Stomach (tissue), 9 donors: ENCODE data around the gene STRN4. TPM values are rescaled to one million over a fixed set of nuclear protein-coding genes. Genes with fewer than 3 reads are reported as not detected.
"Not testable (repeated sequence)": the region's sequence is repeated elsewhere in the genome, so short reads cannot be mapped to it uniquely, and the experiment has no call there.

Experiments used
- DNase-seq, 2 donors: peaks; one replicate each; pipeline versions ENCODE4 v3.0.0 to v3.0.0-alpha.2; 2013 to 2019
- H3K27ac ChIP-seq, 5 donors: fragments of 200-600 bp in 4 of 5; sonication (generic) in 4 of 5; one replicate each; pipeline ENCODE4 v1.5.1; 2013 to 2019; ENCODE audit warnings: mild to moderate bottlenecking in 1 of 5, moderate library complexity in 1 of 5
- H3K27me3 ChIP-seq, 3 donors: fragments of 200-600 bp; sonication (generic); one replicate each; pipeline ENCODE4 v1.5.1; 2017 to 2019; ENCODE audit warnings: mixed run types in 1 of 3
- H3K36me3 ChIP-seq, 4 donors: fragments of 200-600 bp; sonication (generic); 1 replicate in 3 of 4; 2 replicates in 1 of 4; pipeline ENCODE4 v1.5.1; 2016 to 2019
- H3K4me1 ChIP-seq, 4 donors: fragments of 200-600 bp; sonication (generic); one replicate each; pipeline ENCODE4 v1.5.1; 2016 to 2019
- H3K4me3 ChIP-seq, 4 donors: fragments of 200-600 bp; sonication (generic) in 3 of 4; one replicate each; pipeline ENCODE4 v1.5.1; 2016 to 2019; ENCODE audit warnings: mild to moderate bottlenecking in 1 of 4
- H3K9me3 ChIP-seq, 4 donors: fragments of 200-600 bp; sonication (generic); one replicate each; pipeline ENCODE4 v1.5.1; 2016 to 2019
- EP300 ChIP-seq: sonication (generic); formaldehyde crosslinking; IDR thresholded peaks from one replicate; pipeline ENCODE4 v1.6.1; 2017; ENCODE audit warnings: antibody characterized with exemption
- POLR2A ChIP-seq, 4 donors: fragments of 450-650 bp; IDR thresholded peaks; one replicate each; pipeline ENCODE4 v1.6.1; 2016; ENCODE audit warnings: antibody characterized with exemption in 4 of 4, control low read depth in 2 of 4, mild to moderate bottlenecking in 1 of 4, moderate library complexity in 1 of 4
- POLR2AphosphoS5 ChIP-seq, 3 donors: sonication (generic); formaldehyde crosslinking; IDR thresholded peaks; one replicate each; pipeline ENCODE4 v1.6.1; 2016; ENCODE audit warnings: antibody characterized with exemption in 3 of 3
- WGBS, 5 donors: extraction: QIAGEN DNeasy Blood & Tissue Kit in 3 of 5; methylation state at CpG; one replicate each; pipeline versions ENCODE4 v1.1.5 to v1.1.7; 2013 to 2018; 5-methylcytosine and 5-hydroxymethylcytosine counted together
- intact Hi-C: fragments of 100-400 bp; cut with DNase I; formaldehyde crosslinking; loops from one replicate; pipeline ENCODE4 v1.15.1; 2023; ENCODE audit warnings: low total_unique reads
- polyA plus RNA-seq, 3 donors: library from polyadenylated mRNA; stranded (reverse); fragments of 200-250 nt; gene quantifications; one replicate each; pipeline ENCODE4 v1.2.3, GENCODE V29; 2013
- total RNA-seq, 5 donors: library from RNA; depleted of rRNA; stranded (reverse); fragments of >200 nt; gene quantifications; one replicate each; pipeline versions ENCODE4 v1.1.0 to v1.2.3, GENCODE V29; 2014 to 2016
- TF ChIP-seq, protein P1 (sequence below), 7 experiments: fragments of 450-650 bp in 4 of 7; fragments of 200-600 bp in 3 of 7; sonication (generic) in 3 of 7; IDR thresholded peaks; one replicate each; pipeline ENCODE4 v1.5.1; 2016 to 2019; ENCODE audit warnings: antibody characterized with exemption in 7 of 7, control low read depth in 2 of 7, mild to moderate bottlenecking in 1 of 7
- donor health status: healthy with polysubstance abuse.
- donor health status: Bipolar disorder and iron deficiency.
- donor health status: healthy.

STRN4 gene
- total and polyA plus RNA-seq, 8 donors: 37.1 to 373 (median 62.1) TPM

DNA sequence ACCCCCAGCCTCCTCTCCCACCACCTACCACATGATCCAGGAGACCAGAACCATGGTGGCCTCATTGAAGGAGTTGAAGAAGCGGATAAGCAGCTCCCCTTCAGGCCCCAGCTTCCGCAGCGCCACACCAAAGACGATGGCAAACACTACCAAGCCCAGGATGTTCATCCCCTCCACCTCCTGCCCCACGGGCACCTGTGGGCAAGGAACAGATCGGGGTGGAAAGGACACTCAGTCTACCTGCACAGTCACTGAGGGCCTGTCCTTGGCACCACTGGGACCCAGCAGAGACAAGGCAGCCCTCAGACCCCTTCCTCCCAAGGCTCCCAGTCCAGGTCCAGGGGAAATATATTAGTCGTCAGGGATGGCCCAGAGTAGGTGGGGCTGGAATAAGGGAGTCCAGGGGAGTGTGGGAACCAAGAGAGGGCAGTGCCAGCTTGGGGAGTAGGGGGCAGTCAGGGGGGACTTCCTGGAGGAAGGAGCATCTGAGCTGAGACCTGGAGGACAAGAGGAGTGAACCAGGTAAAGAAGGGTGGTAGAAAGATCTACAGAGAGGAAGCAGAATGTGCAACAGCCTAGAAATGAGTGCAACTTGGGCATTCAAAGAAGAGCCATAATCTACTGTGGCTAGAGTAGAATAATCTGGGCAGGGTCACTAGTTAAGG lies 36.2 kb upstream of the STRN4 start:
- Histone ChIP-seq H3K4me3 (no peak overlapping the region), H3K27ac (no peak overlapping the region), H3K9me3 (no peaks in the 10 kb centered on the region), H3K4me1 (peaks cover 20 to 54% (median 46%) of the 10 kb centered on the region in 4 donors), H3K36me3 (peaks cover 43 to 66% (median 63%) of the 10 kb centered on the region in 4 donors), H3K27me3 (no peaks in the 10 kb centered on the region)
- intact Hi-C loops: no loop called here
- WGBS, 5 donors: 92 to 96% (median 95%) methylated on average over 7 of the region's 7 CpGs
- no peak for DNase-seq
- TF ChIP-seq EP300: no peak
- TF ChIP-seq, protein P1, sequence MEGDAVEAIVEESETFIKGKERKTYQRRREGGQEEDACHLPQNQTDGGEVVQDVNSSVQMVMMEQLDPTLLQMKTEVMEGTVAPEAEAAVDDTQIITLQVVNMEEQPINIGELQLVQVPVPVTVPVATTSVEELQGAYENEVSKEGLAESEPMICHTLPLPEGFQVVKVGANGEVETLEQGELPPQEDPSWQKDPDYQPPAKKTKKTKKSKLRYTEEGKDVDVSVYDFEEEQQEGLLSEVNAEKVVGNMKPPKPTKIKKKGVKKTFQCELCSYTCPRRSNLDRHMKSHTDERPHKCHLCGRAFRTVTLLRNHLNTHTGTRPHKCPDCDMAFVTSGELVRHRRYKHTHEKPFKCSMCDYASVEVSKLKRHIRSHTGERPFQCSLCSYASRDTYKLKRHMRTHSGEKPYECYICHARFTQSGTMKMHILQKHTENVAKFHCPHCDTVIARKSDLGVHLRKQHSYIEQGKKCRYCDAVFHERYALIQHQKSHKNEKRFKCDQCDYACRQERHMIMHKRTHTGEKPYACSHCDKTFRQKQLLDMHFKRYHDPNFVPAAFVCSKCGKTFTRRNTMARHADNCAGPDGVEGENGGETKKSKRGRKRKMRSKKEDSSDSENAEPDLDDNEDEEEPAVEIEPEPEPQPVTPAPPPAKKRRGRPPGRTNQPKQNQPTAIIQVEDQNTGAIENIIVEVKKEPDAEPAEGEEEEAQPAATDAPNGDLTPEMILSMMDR (IDR thresholded peaks at IDR 0.05): no peak
- TF ChIP-seq POLR2AphosphoS5 (IDR thresholded peaks at IDR 0.05): no peak
- no peak for TF ChIP-seq POLR2A (IDR thresholded peaks at IDR 0.05)

DNA sequence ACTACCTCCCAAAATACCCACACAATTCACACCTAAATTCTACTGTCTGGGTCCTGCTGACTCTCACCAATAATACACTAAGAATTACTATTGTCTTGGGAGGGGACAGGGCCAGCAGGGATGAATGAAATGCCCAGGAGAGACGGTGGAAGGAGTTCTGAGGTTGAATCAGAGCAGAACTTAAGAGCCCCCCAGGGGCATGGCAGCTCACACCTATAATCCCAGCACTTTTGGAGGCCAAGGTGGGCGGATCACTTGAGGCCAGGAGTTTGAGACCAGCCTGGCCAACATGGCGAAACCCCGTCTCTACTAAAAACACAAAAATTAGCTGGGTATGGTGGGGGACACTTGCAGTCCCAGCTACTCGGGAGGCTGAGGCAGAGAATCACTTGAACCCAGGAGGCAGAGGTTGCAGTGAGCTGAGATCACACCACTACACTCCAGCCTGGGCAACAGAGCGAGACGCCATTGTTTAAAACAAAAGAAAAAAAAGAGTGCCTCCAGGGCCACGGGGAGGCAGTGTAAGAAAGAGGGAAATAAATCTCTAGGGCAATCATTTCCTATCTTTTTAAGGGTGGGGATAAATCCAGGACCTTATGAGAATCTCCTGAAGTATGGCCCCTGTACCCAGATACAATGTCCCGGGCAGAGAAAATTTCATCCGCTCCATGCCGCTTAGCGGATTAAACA lies 31.9 kb upstream of the STRN4 start:
- H3K4me3 ChIP-seq, intact Hi-C loops, H3K27me3 ChIP-seq, DNase-seq, H3K9me3 ChIP-seq: not testable (repeated sequence)
- H3K4me1 ChIP-seq: peaks cover 0 to 12% (median 10%) of the 10 kb centered on the region in 4 donors
- WGBS, 5 donors: 85 to 93% (median 92%) methylated on average over 12 of the region's 12 CpGs
- H3K27ac ChIP-seq: peak overlapping the region in 3 of 5 donors; percentile 20 to 38 (median 26)
- peaks cover 66 to 96% (median 93%) of the 10 kb centered on the region in 4 donors for H3K36me3 ChIP-seq

DNA sequence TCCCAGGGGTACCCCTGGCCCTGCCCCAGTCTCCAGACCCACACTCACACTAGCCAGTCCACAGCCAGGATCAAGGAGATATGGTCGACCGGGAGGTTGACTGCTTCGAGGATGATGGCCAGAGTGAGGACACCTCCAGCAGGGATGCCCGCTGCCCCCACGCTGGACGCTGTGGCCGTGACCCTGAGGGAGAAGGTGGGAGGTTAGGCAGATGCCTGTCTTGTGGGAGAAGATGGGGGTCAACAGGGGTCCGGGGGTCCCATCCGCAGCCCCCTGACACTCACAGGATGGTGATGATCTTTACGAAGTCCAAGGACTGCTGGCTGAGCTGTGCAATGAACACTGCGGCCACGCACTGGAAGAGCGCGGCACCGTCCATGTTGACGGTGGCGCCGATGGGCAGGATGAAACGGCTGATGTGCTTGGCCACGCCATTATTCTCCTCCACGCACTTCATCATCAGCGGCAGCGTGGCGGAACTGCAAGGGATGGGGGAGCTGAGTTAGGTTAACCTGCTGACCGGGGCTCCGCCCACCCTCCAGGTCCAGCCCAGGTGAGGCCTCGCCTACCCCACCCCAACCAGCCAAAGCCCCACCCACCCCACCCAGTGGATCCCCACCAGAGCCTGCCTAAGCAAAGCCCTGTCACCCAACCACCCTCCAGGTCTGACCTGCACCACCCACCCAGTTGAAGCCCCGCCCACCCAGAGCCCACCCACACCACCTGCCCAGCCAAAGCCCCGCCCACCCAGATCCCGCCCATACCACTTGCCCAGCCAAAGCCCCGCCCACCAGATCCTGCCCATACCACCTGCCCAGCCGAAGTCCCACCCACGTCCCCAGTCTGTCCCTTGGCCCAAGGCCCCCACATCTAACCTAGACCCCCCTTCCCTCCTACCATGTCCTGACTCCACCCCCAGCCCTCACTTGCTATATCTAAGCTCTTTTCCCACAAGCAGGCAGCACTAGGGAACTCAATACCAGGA lies 31.0 kb upstream of the STRN4 start:
- peaks cover 57 to 87% (median 84%) of the 10 kb centered on the region in 4 donors for H3K36me3 ChIP-seq
- 92 to 96% (median 93%) methylated on average over 28 to 33 of the region's 33 CpGs for WGBS, 5 donors
- no peaks in the 10 kb centered on the region for H3K9me3 ChIP-seq
- no peak overlapping the region for H3K4me3 ChIP-seq
- TF ChIP-seq, protein P1 (IDR thresholded peaks at IDR 0.05): no peak
- TF ChIP-seq EP300 (no peak), POLR2AphosphoS5 (IDR thresholded peaks at IDR 0.05) (no peak), POLR2A (IDR thresholded peaks at IDR 0.05) (no peak)
- no peaks in the 10 kb centered on the region for H3K27me3 ChIP-seq
- H3K4me1 ChIP-seq: peaks cover 0 to 4% (median 2%) of the 10 kb centered on the region in 4 donors
- intact Hi-C loops: no loop called here
- H3K27ac ChIP-seq: peak overlapping the region in 2 of 5 donors; percentile 20 to 38
- DNase-seq: no peak

DNA sequence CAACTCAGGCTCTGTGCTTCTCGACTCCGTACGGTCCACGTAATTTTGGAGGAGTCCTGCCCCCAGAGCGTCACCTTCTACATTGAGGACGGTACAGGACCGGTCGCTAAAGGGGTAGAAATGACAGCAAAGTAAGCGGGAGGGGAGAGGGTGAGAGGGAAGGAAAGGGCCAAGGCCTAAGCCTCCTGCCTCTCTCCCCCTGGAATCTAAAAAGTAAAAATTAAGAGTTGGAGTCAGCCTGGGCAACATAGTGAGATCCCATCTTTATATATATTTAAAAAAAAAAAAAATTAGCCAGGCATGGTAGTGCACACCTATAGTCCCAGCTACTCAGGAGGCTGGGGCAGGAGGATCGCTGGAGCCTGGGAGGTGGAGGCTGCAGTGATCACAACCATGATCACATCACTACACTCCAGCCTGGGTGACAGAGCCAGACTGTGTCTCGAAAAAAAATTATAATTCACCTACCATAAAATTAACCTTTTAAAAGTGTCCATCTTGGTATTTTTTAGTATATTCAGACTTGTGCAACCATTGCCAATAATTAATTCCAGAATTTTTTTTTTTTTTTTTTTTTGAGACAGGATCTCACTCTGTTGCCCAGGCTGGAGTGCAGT lies 29.5 kb upstream of the STRN4 start:
- Histone ChIP-seq H3K36me3 (peaks cover 45 to 72% (median 69%) of the 10 kb centered on the region in 4 donors), H3K4me3 (no peak overlapping the region), H3K4me1 (peaks cover 0 to 8% (median 2%) of the 10 kb centered on the region in 4 donors), H3K27me3 (no peaks in the 10 kb centered on the region), H3K9me3 (no peaks in the 10 kb centered on the region), H3K27ac (no peak overlapping the region)
- 81 to 98% (median 94%) methylated on average over 11 of the region's 11 CpGs for WGBS, 5 donors
- intact Hi-C loops: no loop called here
- DNase-seq: no peak
- TF ChIP-seq POLR2A (IDR thresholded peaks at IDR 0.05): no peak
- TF ChIP-seq EP300: no peak
- TF ChIP-seq, protein P1 (IDR thresholded peaks at IDR 0.05): no peak
- TF ChIP-seq POLR2AphosphoS5 (IDR thresholded peaks at IDR 0.05): no peak
